Heart left ventricle (tissue), 16 donors: ENCODE results near the gene C2CD2. TPM values are rescaled to one million over a fixed set of nuclear protein-coding genes. Genes with fewer than 3 reads are reported as not detected.
A peak's percentile ranks its signal among the peaks of the same experiment; 100 is the strongest.

ENCODE experiments used
- ATAC-seq, 4 donors: fragments of 200-7000 bp; cut with Tn5 transposase; one replicate each; pipeline ENCODE4 v1.9.1; 2020 to 2022; ENCODE audit warnings: moderate library complexity in 4 of 4, mild to moderate bottlenecking in 3 of 4, moderate number of reproducible peaks in 1 of 4
- DNase-seq, 5 donors: peaks; one replicate each; pipeline ENCODE4 v3.0.0-alpha.2; 2020
- H3K27ac ChIP-seq, 12 donors: fragments of 200-600 bp; sonication (generic) in 4 of 12; one replicate each; pipeline versions ENCODE4 v1.5.0 to v1.8.0; 2016 to 2022; ENCODE audit warnings: mild to moderate bottlenecking in 2 of 12
- H3K27me3 ChIP-seq, 9 donors: fragments of 200-600 bp; sonication (generic) in 2 of 9; one replicate each; pipeline versions ENCODE4 v1.5.1 to v1.8.0; 2016 to 2022; ENCODE audit warnings: mild to moderate bottlenecking in 3 of 9
- H3K36me3 ChIP-seq, 9 donors: fragments of 200-600 bp; sonication (generic) in 2 of 9; one replicate each; pipeline versions ENCODE4 v1.5.0 to v1.8.0; 2018 to 2022; ENCODE audit warnings: mild to moderate bottlenecking in 2 of 9
- H3K4me1 ChIP-seq, 12 donors: fragments of 200-600 bp; sonication (generic) in 4 of 12; one replicate each; pipeline versions ENCODE4 v1.5.0 to v1.8.0; 2016 to 2022; ENCODE audit warnings: mild to moderate bottlenecking in 3 of 12
- H3K4me3 ChIP-seq, 12 donors: fragments of 200-600 bp; sonication (generic) in 4 of 12; one replicate each; pipeline versions ENCODE4 v1.5.0 to v1.8.0; 2017 to 2022; ENCODE audit warnings: mild to moderate bottlenecking in 9 of 12, moderate library complexity in 4 of 12
- H3K9me3 ChIP-seq, 12 donors: fragments of 200-600 bp; sonication (generic) in 4 of 12; one replicate each; pipeline versions ENCODE4 v1.5.0 to v1.8.0; 2016 to 2022; ENCODE audit warnings: mild to moderate bottlenecking in 1 of 12
- CTCF ChIP-seq, 12 donors: fragments of 200-600 bp; sonication (generic) in 4 of 12; IDR thresholded peaks; one replicate each; pipeline versions ENCODE4 v1.5.0 to v1.8.0; 2018 to 2022; ENCODE audit warnings: antibody characterized with exemption in 12 of 12, mild to moderate bottlenecking in 5 of 12
- POLR2A ChIP-seq, 2 donors: fragments of 450-650 bp; IDR thresholded peaks; one replicate each; pipeline ENCODE4 v1.6.1; 2017; ENCODE audit warnings: antibody characterized with exemption in 2 of 2, mild to moderate bottlenecking in 2 of 2, moderate library complexity in 2 of 2
- WGBS, 4 donors: extraction: QIAGEN DNeasy Blood & Tissue Kit in 2 of 4; methylation state at CpG; one replicate each; pipeline versions ENCODE4 v1.1.5 to v1.1.7; 2013 to 2018; 5-methylcytosine and 5-hydroxymethylcytosine counted together
- intact Hi-C, 10 donors: fragments of 100-400 bp; cut with DNase I; formaldehyde crosslinking; loops; one replicate each; pipeline versions ENCODE4 v1.11.1 to v1.14.2; 2022
- polyA plus RNA-seq, 2 donors: library from polyadenylated mRNA; stranded (reverse); fragments of 200-250 nt; gene quantifications; one replicate each; pipeline ENCODE4 v1.2.3, GENCODE V29; 2013
- total RNA-seq, 9 donors: library from RNA; depleted of rRNA in 2 of 9; stranded (reverse); fragments of >200 nt in 2 of 9; fragmentation: NEBNext Ultra II Directional in 3 of 9; extraction: Animal tissue kit (Norgen Biotek cat#: 25700) in 3 of 9; gene quantifications; one replicate each; pipeline versions ENCODE4 v1.1.0 to v1.2.4, GENCODE V29; 2016 to 2023
- donor health status: ischemic (EF 13 %, LVEDD 7.1; RV severe dilation, severe dysfunction).
- donor health status: healthy with polysubstance abuse.
- donor health status: DM: no; HTN: yes; CAD: no.
- donor health status: DM: no; HTN: no; CAD: no.
- donor health status: ischemic (EF 25% LVEDD 6.9; RV normal size, moderate dysfunction).
- donor health status: ischemic (EF 25% LVEDD 5.7; RV mildly dilated, moderate dysfunction).
- donor health status: healthy.
- donor health status: DM: yes; HTN: yes; CAD: no.
- donor health status: ischemic (EF 35%, LVEDD 5.7; RV mildly dilated, moderate dysfunction).
- donor health status: nonischemic (EF 11% LVEDD 7.7; RV severe dilation, severe dysfunction).
- donor health status: DM: yes; HTN: yes; CAD: no.
- donor health status: PGD.
- donor health status: ischemic (EF 29% LVEDD 5.4; RV normal size, mild dysfunction).
- donor health status: nonischemic (EF 23%, LVEDD 6.1; RV moderate dilation, normal function).

C2CD2 gene
- total and polyA plus RNA-seq, 11 donors, result 3.8 to 13.9 (median 6.0) TPM

- intact Hi-C loops, result no loop called here
- peaks cover 0 to 4% (median 0%) of the 10 kb centered on the region in 12 donors for H3K9me3 ChIP-seq
- no peak for DNase-seq
Measured at GRCh38 chr21:41941941-41942340, 11.9 kb downstream of the C2CD2 start.

GRCh38 chr21:41940431-41940830 is 13.4 kb downstream of the C2CD2 start:
- H3K27me3 ChIP-seq, result no peaks in the 10 kb centered on the region
- no peak overlapping the region for H3K4me3 ChIP-seq
- ATAC-seq (no peak), DNase-seq (no peak)
- TF ChIP-seq POLR2A (IDR thresholded peaks at IDR 0.05) (no peak), CTCF (IDR thresholded peaks at IDR 0.05) (no peak)
- no peak overlapping the region for H3K27ac ChIP-seq
- WGBS, 4 donors, result 94 to 99% (median 97%) methylated on average over 3 of the region's 3 CpGs
- no peaks in the 10 kb centered on the region for H3K4me1 ChIP-seq
- intact Hi-C loops, result no loop called here
- H3K36me3 ChIP-seq, result peaks cover 0 to 28% (median 12%) of the 10 kb centered on the region in 9 donors
- peaks cover 0 to 4% (median 0%) of the 10 kb centered on the region in 12 donors for H3K9me3 ChIP-seq

More at GRCh38 chr21:41941941-41942340, 11.9 kb downstream of the C2CD2 start:
- ATAC-seq, result no peak
- Histone ChIP-seq H3K27me3 (no peaks in the 10 kb centered on the region), H3K4me3 (no peak overlapping the region), H3K4me1 (no peaks in the 10 kb centered on the region), H3K27ac (no peak overlapping the region), H3K36me3 (peaks cover 0 to 28% (median 12%) of the 10 kb centered on the region in 9 donors)
- no peak for TF ChIP-seq CTCF (IDR thresholded peaks at IDR 0.05)
- TF ChIP-seq POLR2A (IDR thresholded peaks at IDR 0.05), result no peak
- 87 to 95% (median 94%) methylated on average over 12 of the region's 12 CpGs for WGBS, 4 donors

- Histone ChIP-seq H3K27me3 (no peaks in the 10 kb centered on the region), H3K4me1 (peaks cover 0 to 2% (median 0%) of the 10 kb centered on the region in 12 donors), H3K4me3 (no peak overlapping the region), H3K27ac (no peak overlapping the region), H3K9me3 (no peaks in the 10 kb centered on the region), H3K36me3 (peaks cover 0 to 28% (median 12%) of the 10 kb centered on the region in 9 donors)
- DNase-seq, result no peak
- WGBS, 4 donors, result 94 to 97% (median 96%) methylated on average over 8 of the region's 8 CpGs
- ATAC-seq, result no peak
- TF ChIP-seq CTCF (IDR thresholded peaks at IDR 0.05), result no peak
- TF ChIP-seq POLR2A (IDR thresholded peaks at IDR 0.05), result no peak
- intact Hi-C loops, result loop anchor here in 1 of 10 donors (10.0 kb wide), 1 partner anchor 65 kb away; no protein-coding TSS in a partner anchor
Measured at GRCh38 chr21:41939391-41939790, 14.4 kb downstream of the C2CD2 start.

GRCh38 chr21:41933313-41934079 is 20.3 kb downstream of the C2CD2 start:
- ATAC-seq (peak; percentile 27 to 69 (median 44)), DNase-seq (no peak)
- no peaks in the 10 kb centered on the region for H3K9me3 ChIP-seq
- no peaks in the 10 kb centered on the region for H3K36me3 ChIP-seq
- H3K4me3 ChIP-seq, result peak overlapping the region in 10 of 12 donors; percentile 6 to 47 (median 32)
- no peaks in the 10 kb centered on the region for H3K27me3 ChIP-seq
- intact Hi-C loops, result loop anchor here in 4 of 10 donors (5.0 to 10.0 kb wide), 2 partner anchors 71 to 184 kb away; no protein-coding TSS in a partner anchor
- peak overlapping the region in 11 of 12 donors; percentile 26 to 81 (median 70) for H3K27ac ChIP-seq
- WGBS, 4 donors, result 22 to 34% (median 30%) methylated on average over 18 of the region's 18 CpGs
- TF ChIP-seq POLR2A (IDR thresholded peaks at IDR 0.05) (no peak), CTCF (IDR thresholded peaks at IDR 0.05) (peak in 11 of 12 donors; percentile 10 to 56 (median 37))
- H3K4me1 ChIP-seq, result peaks cover 0 to 35% (median 16%) of the 10 kb centered on the region in 12 donors
